Esophagus squamous epithelium (tissue), 4 donors: ENCODE data around the gene MPZL1.

Experiments
- POLR2A ChIP-seq, 4 donors: fragments of 450-650 bp; IDR thresholded peaks; one replicate each; pipeline ENCODE4 v1.6.1; 2017; ENCODE audit warnings: antibody characterized with exemption in 4 of 4, mild to moderate bottlenecking in 4 of 4, moderate library complexity in 3 of 4
- TF ChIP-seq, protein P1 (sequence below), 6 experiments: fragments of 450-650 bp in 4 of 6; fragments of 200-600 bp in 2 of 6; sonication (generic) in 2 of 6; IDR thresholded peaks; one replicate each; pipeline ENCODE4 v1.5.1; 2016 to 2019; ENCODE audit warnings: antibody characterized with exemption in 6 of 6, mild to moderate bottlenecking in 4 of 6, moderate library complexity in 4 of 6

DNA sequence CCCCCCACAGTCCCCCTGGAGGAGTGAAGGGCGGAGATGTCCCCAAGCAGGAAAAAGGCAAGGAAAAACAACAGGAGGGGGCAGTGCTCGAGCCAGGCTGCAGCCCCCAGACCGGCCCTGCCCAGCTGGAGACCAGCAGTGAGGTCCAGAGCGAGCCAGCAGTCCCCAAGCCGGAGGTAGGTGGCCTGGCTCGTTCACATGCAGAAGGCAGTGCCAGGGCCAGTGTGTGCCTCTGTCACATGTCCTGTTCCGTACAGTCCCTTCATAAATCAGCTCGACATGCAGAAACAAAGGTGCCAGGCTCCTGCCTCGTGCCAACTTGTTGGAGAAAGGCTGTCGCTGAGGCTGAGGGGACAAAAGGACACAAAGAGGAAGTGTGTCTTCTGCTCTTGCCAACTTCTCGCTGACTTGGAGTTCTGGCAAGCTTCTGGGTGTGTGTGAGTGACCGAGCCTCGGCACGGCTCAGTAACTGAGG is 24.1 kb upstream of the MPZL1 start:
- TF ChIP-seq POLR2A (IDR thresholded peaks at IDR 0.05), result no peak
- TF ChIP-seq, protein P1, sequence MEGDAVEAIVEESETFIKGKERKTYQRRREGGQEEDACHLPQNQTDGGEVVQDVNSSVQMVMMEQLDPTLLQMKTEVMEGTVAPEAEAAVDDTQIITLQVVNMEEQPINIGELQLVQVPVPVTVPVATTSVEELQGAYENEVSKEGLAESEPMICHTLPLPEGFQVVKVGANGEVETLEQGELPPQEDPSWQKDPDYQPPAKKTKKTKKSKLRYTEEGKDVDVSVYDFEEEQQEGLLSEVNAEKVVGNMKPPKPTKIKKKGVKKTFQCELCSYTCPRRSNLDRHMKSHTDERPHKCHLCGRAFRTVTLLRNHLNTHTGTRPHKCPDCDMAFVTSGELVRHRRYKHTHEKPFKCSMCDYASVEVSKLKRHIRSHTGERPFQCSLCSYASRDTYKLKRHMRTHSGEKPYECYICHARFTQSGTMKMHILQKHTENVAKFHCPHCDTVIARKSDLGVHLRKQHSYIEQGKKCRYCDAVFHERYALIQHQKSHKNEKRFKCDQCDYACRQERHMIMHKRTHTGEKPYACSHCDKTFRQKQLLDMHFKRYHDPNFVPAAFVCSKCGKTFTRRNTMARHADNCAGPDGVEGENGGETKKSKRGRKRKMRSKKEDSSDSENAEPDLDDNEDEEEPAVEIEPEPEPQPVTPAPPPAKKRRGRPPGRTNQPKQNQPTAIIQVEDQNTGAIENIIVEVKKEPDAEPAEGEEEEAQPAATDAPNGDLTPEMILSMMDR (IDR thresholded peaks at IDR 0.05), result no peak
